Pancreas (tissue), 10 donors: ENCODE data around the gene RMP24.
A peak's percentile ranks its signal among the peaks of the same experiment; 100 is the strongest.

ENCODE experiments used
- ATAC-seq, 4 donors: fragments of 200-7000 bp; cut with Tn5 transposase; one replicate each; pipeline versions ENCODE4 v1.8.0 to v1.9.1; 2020; ENCODE audit warnings: mild to moderate bottlenecking in 4 of 4, moderate library complexity in 4 of 4
- DNase-seq, 6 donors: peaks; one replicate each; pipeline ENCODE4 v3.0.0-alpha.2; 2020
- FAIRE-seq: peaks from 2 replicates; lab custom pipeline; 2012; peaks lifted over from hg19 to GRCh38; lab: Jason Lieb, UNC
- H3K27ac ChIP-seq, 4 donors: fragments of 200-600 bp; sonication (generic); 1 replicate in 3 of 4; 2 replicates in 1 of 4; pipeline versions ENCODE4 v1.5.0 to v1.8.0; 2020
- H3K27me3 ChIP-seq, 4 donors: fragments of 200-600 bp; one replicate each; pipeline ENCODE4 v1.8.0; 2021
- H3K36me3 ChIP-seq, 3 donors: fragments of 200-600 bp; sonication (generic) in 1 of 3; one replicate each; pipeline versions ENCODE4 v1.5.0 to v1.8.0; 2020 to 2021
- H3K4me1 ChIP-seq, 3 donors: fragments of 200-600 bp; one replicate each; pipeline ENCODE4 v1.8.0; 2021
- H3K4me3 ChIP-seq, 4 donors: fragments of 200-600 bp; sonication (generic) in 2 of 4; one replicate each; pipeline versions ENCODE4 v1.5.0 to v1.8.0; 2020 to 2021
- H3K9me3 ChIP-seq, 4 donors: fragments of 200-600 bp; one replicate each; pipeline ENCODE4 v1.8.0; 2021
- CTCF ChIP-seq, 4 donors: fragments of 200-600 bp; sonication (generic) in 3 of 4; IDR thresholded peaks; one replicate each; pipeline versions ENCODE4 v1.5.0 to v1.8.0; 2021; ENCODE audit warnings: antibody characterized with exemption in 4 of 4
- WGBS, 2 donors: extraction: QIAGEN DNeasy Blood & Tissue Kit; methylation state at CpG; one replicate each; pipeline ENCODE4 v1.1.7; 2013; 5-methylcytosine and 5-hydroxymethylcytosine counted together
- intact Hi-C, 3 donors: fragments of 100-400 bp; cut with DNase I; formaldehyde crosslinking; loops; one replicate each; pipeline versions ENCODE4 v1.11.1 to v1.14.2; 2022
- donor health status: healthy with polysubstance abuse.
- donor health status: DM: no; HTN: no; CAD: no; lungs with moderate emphysema.
- donor health status: DM: no; HTN: no; CAD: no.
- donor health status: control.
- donor health status: control.
- donor health status: Bipolar disorder and iron deficiency.
- donor health status: DM: yes; HTN: yes; CAD: no.
- donor health status: DM: no; HTN: no; CAD: no.
- donor health status: DM: no; HTN: no; CAD: no.
- donor health status: DM: yes; HTN: yes; CAD: no.

The RMP24 gene

GRCh38 chr18:35969676-35970075, 2.8 kb upstream of the RMP24 start:
- ATAC-seq, result no peak
- no peak for DNase-seq
- intact Hi-C loops, result no loop called here
- FAIRE-seq, result no peak
- no peaks in the 10 kb centered on the region for H3K27me3 ChIP-seq
- H3K27ac ChIP-seq, result no peak overlapping the region
- no peak overlapping the region for H3K4me3 ChIP-seq
- no peaks in the 10 kb centered on the region for H3K9me3 ChIP-seq
- peaks cover 0 to 14% (median 13%) of the 10 kb centered on the region in 3 donors for H3K4me1 ChIP-seq
- no peaks in the 10 kb centered on the region for H3K36me3 ChIP-seq
- TF ChIP-seq CTCF (IDR thresholded peaks at IDR 0.05), result no peak

DNA sequence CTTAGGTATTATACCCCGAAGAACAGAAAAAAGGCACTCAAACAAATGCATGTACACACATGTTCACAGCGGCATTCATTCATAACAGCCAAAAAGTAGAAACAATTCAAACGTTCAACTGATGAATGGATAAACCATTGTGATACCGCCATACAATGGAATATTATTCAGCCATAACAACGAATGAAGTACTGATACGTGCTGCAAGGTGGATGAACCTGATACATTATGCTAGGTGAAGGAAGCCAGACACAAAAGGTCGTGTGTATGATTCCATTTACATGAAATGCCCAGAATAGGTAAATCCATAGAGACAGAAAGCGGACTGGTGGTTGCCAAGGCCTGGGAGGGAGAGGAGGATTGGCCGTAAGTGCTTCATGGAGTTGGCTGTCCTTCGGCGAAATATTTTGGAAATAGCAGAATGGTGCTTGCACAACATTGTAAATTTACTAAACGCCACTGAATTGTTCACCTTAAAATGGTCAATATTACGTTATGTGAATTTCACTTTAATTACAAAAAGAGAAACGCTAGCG, 750 bp upstream of the RMP24 start:
- intact Hi-C loops, result no loop called here
- DNase-seq (no peak), ATAC-seq (peak; percentile 14 to 26 (median 22)), FAIRE-seq (no peak)
- peak overlapping the region; percentile 49 to 92 (median 81) for H3K27ac ChIP-seq
- H3K9me3 ChIP-seq, result no peaks in the 10 kb centered on the region
- no peaks in the 10 kb centered on the region for H3K27me3 ChIP-seq
- TF ChIP-seq CTCF (IDR thresholded peaks at IDR 0.05), result no peak
- H3K36me3 ChIP-seq, result peaks cover 0 to 5% (median 0%) of the 10 kb centered on the region in 3 donors
- 24 to 26% methylated on average over 15 of the region's 15 CpGs for WGBS, 2 donors
- H3K4me1 ChIP-seq, result peaks cover 0 to 14% (median 13%) of the 10 kb centered on the region in 3 donors
- H3K4me3 ChIP-seq, result peak overlapping the region; percentile 57 to 75 (median 60)

- Histone ChIP-seq H3K4me1 (peaks cover 0 to 14% (median 13%) of the 10 kb centered on the region in 3 donors), H3K9me3 (no peaks in the 10 kb centered on the region), H3K27me3 (no peaks in the 10 kb centered on the region), H3K36me3 (peaks cover 0 to 21% (median 10%) of the 10 kb centered on the region in 3 donors), H3K27ac (no peak overlapping the region), H3K4me3 (peak overlapping the region in 3 of 4 donors; percentile 60 to 75 (median 60))
- DNase-seq (no peak), ATAC-seq (no peak), FAIRE-seq (no peak)
- intact Hi-C loops, result no loop called here
- WGBS, 2 donors, result 89 to 91% methylated on average over 12 of the region's 12 CpGs
- TF ChIP-seq CTCF (IDR thresholded peaks at IDR 0.05), result no peak
Observed at GRCh38 chr18:35973650-35974049, 1.2 kb downstream of the RMP24 start.

DNA sequence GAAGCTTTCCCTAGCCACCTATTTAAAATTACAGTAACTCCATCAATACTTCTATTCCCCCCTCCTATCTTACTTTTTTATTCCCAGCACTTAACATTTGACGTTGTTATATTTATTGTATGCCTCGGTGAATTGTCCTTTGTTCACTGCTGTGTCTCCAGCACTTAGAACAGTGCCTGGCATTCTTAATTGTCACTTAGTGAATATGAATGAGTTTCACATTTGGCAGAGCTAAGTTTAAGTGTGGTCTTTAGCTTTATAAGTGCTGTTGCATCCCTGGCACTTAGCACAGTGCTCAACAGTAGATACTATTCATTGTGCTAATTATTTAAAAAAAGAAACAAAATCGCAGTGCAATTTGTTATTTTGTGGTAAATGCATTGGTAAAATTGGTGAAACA, 1.7 kb downstream of the RMP24 start:
- intact Hi-C loops, result no loop called here
- H3K27me3 ChIP-seq, result no peaks in the 10 kb centered on the region
- no peak overlapping the region for H3K4me3 ChIP-seq
- no peak overlapping the region for H3K27ac ChIP-seq
- no peak for TF ChIP-seq CTCF (IDR thresholded peaks at IDR 0.05)
- WGBS, 2 donors, result 50 to 52% methylated on average over 3 of the region's 3 CpGs
- FAIRE-seq (no peak), DNase-seq (no peak), ATAC-seq (no peak)
- no peaks in the 10 kb centered on the region for H3K9me3 ChIP-seq
- H3K4me1 ChIP-seq, result peaks cover 0 to 14% (median 13%) of the 10 kb centered on the region in 3 donors
- peaks cover 0 to 24% (median 15%) of the 10 kb centered on the region in 3 donors for H3K36me3 ChIP-seq

GRCh38 chr18:35979112-35979511, 6.6 kb downstream of the RMP24 start:
- peaks cover 0 to 5% (median 5%) of the 10 kb centered on the region in 3 donors for H3K4me1 ChIP-seq

More at GRCh38 chr18:35979112-35979511, 6.6 kb downstream of the RMP24 start:
- H3K9me3 ChIP-seq, result no peaks in the 10 kb centered on the region
- no peak overlapping the region for H3K27ac ChIP-seq
- FAIRE-seq (no peak), ATAC-seq (no peak), DNase-seq (no peak)
- H3K4me3 ChIP-seq, result no peak overlapping the region
- H3K27me3 ChIP-seq, result no peaks in the 10 kb centered on the region
- no peak for TF ChIP-seq CTCF (IDR thresholded peaks at IDR 0.05)
- intact Hi-C loops, result no loop called here
- peaks cover 0 to 24% (median 22%) of the 10 kb centered on the region in 3 donors for H3K36me3 ChIP-seq
